Stimulated activated CD4-positive, alpha-beta T cell treated with anti-CD3 and anti-CD28 coated beads, Interleukin-15, amount 100 ng/mL, for 48 hours (primary cell): ENCODE measurements around the gene SRC.
"Not testable (repeated sequence)": the region's sequence is repeated elsewhere in the genome, so short reads cannot be mapped to it uniquely, and the experiment has no call there.

Experiments used
- DNase-seq, 2 donors: peaks; one replicate each; pipeline ENCODE4 v3.0.0-alpha.2; 2020; ENCODE audit warnings: low read depth in 2 of 2

SRC gene

DNA sequence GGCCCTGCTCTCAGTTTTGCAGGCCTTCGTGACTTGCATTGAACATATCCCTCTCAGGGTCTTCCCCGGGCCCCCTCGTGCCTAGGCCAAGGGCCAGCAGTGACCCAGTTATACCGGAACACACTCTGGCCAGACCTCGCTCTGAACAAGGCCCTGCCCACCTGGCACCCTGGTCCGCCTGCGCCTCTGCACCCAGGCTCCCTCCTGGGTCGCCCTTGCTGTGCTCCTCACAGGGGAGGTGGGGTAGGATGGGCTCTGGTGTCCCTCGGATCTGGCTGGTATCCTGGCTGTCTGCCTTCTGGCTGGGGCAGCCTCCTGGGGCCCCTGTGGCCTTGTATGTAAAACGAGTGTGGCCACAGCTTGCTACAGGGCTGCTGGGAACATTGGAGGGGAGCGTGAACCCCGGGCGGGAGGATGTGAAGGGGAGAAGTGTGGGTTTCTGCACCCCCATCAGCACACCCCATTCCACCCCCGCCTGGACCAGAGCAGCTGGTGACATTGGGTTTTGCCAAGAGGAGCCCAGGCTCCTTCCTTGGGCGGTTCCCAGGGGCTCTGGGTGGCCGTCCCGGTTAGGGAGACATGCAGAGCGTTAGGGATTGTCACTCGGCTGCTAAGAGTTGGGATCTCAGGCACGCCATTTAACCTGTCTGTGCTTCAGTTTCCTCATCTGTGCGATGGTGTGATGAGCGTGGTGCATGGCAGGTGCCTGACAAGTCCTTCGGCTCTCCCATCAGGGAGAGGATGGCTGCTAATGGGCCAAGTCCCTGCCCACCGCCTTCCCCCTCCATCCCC is 17.5 kb downstream of the SRC start:
- DNase-seq, result no peak

DNA sequence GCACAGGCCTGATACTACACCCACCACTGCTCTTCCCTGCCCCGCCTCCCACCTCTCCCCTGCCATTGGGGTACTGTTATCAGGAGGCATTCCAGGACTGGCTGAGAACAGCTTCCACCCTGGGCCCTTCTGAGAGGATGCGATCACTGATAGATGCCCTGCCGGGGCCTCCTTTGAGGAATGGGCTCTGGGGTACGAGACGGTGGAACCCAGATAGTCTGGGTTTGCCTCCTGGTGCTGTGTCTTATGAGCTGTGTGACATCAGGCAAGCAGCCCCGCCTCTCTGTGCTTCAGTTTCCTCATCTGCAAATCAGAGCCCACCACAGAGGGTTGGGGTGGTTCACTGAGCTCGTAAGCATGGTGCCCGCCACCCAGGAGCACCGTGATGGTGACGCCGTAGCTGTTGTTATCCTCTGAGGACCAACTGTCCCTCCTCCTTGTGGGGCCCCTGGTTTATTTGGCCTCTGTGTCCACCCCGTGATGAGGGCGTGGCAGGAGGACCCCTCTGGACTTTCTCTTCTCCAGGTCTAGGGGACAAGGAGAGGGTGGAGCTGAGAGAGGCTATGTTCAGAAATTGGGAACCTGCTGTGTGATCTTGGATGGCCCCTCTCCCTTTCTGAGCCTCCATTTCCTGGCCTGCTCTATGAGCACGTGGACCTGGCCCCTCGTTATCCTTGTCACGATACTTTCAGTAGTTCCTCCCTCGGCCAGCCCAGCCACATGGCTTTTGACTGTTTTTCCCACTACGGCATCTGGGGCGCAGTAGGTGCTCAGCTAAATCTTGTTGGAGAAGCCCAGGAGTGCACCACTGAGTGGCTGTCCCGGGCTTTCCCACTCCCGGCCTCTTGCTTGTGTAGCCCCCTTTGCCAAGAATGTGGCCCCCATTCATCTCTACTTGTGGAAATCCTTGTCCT is 18.3 kb downstream of the SRC start:
- DNase-seq, result no peak

DNA sequence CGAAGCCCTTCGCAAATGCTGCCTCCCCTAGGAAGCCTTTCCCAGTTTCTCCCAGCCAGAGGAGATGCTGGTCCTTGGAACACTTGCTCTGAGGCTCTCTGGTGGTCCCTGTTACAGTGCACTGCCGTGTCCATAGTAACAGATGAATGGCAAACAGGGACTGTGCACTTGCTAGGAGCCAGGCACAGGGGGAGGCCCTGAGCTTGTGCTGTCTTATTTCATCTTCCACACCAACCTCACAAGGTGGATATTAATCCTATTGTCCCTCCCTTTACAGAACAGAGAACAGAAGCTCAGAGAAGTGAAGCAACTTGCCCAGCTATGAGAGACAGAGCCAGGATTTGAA is 19.0 kb downstream of the SRC start:
- DNase-seq, result no peak

- no peak for DNase-seq
Measured at GRCh38 chr20:37365760-37366638, 20.1 kb downstream of the SRC start.

- no peak for DNase-seq
Measured at GRCh38 chr20:37366743-37367142, 20.8 kb downstream of the SRC start.

GRCh38 chr20:37369846-37370245 is 23.9 kb downstream of the SRC start:
- no peak for DNase-seq

- not testable (repeated sequence) for DNase-seq
Measured at GRCh38 chr20:37371845-37372244, 25.9 kb downstream of the SRC start.

DNA sequence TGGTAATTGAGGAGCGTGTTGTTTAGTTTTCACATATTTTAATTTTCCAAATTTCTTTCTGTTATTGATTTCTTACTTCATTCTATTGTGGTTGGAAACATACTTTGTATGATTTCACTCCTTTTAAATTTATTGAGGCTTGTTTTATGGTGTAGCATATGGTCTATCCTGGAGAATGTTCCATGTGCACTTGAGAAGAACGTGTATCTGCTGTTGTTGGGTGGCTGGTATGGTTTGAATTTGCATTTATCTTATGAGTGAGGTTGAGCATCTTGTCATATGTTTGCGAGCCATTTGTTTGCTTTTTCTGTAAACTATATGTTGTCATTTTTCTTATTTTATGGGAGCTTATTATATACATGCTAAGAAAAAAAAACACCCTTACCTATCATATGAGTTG is 26.5 kb downstream of the SRC start:
- DNase-seq, result no peak

- DNase-seq, result no peak
Measured at GRCh38 chr20:37373020-37373598, 27.2 kb downstream of the SRC start.

DNA sequence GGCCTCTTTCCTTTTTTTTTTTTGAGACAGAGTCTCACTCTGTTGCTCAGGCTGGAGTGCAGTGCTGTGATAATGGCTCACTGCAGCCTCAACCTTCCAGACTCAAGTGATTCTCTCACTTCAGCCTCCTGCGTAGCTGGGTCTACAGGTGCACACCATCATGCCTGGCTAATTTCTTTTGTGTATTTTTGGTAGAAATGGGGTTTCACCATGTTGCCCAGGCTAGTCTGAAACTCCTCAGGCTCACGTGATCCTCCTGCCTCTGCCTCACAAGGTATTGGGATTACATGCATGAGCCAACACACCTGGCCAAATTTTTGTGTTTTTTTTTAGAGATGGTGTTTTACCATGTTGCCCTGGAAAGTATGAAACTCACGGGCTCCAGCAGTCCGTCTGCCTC is 29.3 kb downstream of the SRC start:
- DNase-seq, result no peak

DNA sequence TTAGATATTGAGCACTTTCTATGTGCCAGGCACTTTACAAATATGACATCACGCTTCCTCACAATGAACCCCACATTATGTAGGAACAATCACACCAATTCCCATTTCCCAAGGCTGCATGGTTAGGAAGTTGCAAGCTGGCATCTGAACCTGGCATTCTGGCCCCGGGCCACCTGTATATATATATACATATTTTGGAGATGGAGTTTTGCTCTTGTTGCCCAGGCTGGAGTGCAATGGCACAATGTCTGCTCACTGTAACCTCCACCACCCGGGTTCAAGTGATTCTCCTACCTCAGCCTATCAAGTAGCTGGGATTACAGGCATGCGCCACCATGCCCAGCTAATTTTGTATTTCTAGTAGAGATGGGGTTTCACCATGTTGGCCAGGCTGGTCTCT is 30.4 kb downstream of the SRC start:
- no peak for DNase-seq

DNA sequence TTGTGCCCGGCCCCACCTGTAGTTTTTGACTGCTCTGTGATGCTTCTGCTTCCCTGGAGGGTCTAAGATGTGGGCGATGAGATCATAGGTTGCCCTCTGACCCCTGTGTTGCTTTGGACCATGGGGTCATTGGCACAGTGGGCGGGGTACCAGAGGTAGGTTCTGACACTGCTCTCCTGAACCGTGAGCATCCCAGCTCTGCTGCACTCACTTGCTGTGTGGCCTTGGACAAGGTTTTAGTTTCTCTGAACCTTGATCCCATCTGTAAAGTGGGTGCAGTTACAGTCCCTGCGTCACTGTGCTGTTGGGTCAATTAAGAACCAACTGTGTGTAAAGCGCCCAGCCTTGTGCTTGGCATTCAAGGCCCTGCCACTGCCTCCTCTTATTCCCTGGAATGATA is 30.9 kb downstream of the SRC start:
- DNase-seq, result no peak

- no peak for DNase-seq
Measured at GRCh38 chr20:37377346-37378081, 31.6 kb downstream of the SRC start.

- DNase-seq, result no peak
Measured at GRCh38 chr20:37378420-37378784, 32.5 kb downstream of the SRC start.

GRCh38 chr20:37378785-37379598 is 33.1 kb downstream of the SRC start:
- no peak for DNase-seq

GRCh38 chr20:37379967-37380828 is 34.3 kb downstream of the SRC start:
- DNase-seq, result no peak

- DNase-seq, result no peak
Measured at GRCh38 chr20:37380864-37381579, 35.1 kb downstream of the SRC start.

- no peak for DNase-seq
Measured at GRCh38 chr20:37381621-37382471, 35.9 kb downstream of the SRC start.
